GM19351 (cell line): ENCODE measurements around the gene SCLY.
"Not testable (repeated sequence)": the region's sequence is repeated elsewhere in the genome, so short reads cannot be mapped to it uniquely, and the experiment has no call there.

Experiments
- ATAC-seq: cut with Tn5 transposase; IDR thresholded peaks from one replicate; pipeline ENCODE4 v1.9.1; 2021; ENCODE audit warnings: mild to moderate bottlenecking, moderate library complexity; ENCODE audit not compliant: unreplicated experiment

SCLY gene

GRCh38 chr2:238060542-238061314, at the start of gene SCLY:
Gene SCLY, plus strand, starts transcription at chr2:238061001. Its CDS starts 54 bp downstream, at chr2:238061055.
- ATAC-seq: peak; percentile 93

DNA sequence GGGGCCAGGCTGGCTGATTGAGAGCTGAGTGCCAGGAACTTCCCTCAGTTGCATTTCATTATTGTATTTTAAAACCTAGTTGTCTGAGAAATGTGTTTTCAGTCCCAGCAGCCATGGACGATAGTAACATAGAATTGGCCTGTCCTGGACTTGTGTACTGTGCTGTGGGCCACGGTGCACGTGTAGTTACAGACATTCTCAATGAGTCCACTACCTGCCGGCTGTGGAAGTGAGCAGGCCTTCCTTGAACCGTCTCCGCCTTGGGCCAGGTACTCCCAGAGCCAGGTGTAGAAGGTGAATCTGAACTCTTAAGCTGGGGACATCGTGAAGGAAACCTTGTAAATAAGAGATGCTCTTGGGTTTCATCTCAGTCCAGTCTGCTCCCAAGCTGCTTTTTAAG, 47.0 kb upstream of the SCLY start:
- ATAC-seq: no peak

- no peak for ATAC-seq
Measured at GRCh38 chr2:238015705-238016104, 45.1 kb upstream of the SCLY start.

DNA sequence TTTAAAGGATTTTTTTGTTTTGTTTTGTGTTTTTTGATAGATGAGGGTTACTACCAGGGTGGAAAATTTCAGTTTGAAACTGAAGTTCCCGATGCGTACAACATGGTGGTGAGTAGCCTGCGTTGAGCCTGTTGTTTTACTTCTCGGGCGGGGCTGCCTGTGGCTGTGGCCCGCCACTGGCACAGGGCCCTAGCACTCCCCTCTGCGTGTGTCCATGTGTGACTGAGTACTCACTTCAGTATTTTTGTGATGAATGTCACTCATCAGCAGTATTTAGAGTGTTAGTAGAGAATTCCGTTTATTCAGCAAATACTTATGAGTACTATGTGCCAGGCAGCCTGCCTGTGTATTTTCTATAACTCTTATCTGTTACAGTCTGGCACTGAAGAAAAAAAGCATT, 44.3 kb upstream of the SCLY start:
- ATAC-seq: no peak

DNA sequence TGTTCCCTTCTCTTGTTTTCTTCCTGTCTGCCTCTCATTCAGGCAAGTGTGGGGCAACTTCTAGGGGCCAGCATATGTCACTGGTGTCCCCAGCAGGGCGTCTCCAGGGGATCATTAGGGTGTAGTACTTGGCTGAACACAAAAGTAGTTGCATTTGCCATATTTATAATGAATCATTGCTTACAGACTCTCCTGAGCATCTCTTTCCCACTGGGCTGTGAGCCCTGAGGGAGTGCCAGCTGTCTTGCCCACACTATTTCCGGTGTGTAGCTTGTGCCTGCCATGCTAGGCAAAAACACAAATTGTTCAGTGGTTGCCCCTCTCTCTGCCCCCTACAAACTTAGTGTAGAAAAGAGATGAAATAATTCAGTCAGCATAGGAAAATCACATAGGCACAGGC, 40.8 kb upstream of the SCLY start:
- no peak for ATAC-seq

DNA sequence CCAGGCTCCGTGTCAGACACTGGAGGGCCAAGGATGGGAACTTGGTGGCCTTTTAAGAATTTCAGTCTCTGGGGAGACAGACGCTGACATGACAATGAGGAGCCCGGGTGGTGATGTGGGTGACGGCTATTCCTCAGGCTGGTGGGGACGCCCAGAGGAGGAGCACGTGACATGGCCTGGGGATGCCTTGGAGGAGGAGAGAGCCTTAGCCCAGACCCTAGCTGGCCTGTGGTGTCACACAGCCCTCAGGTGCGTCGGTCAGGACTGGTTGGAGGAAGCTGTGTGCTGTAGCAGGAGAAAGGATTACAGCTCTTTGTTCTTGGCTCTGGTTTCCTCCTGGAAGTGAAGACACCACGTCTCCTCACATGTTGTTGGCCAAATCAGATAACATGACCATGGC, 40.0 kb upstream of the SCLY start:
- ATAC-seq: no peak

DNA sequence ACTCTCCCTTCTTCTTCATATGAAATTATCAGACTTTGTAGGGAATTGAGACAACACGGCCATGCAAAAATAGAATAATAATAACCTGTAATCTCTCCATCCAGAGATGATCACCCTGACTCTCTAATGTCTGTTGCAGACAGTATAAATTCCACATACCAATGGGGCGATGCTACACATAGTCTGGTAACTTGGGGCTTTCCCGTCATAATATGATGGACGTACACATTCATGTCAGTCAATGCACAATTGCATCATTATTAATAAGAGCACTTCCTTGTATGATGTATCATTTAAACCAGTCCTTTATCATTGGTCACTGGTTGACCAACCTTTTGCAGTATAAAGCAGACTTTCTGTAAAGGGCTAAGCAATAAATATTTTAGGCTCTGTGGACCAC, 39.5 kb upstream of the SCLY start:
- no peak for ATAC-seq

DNA sequence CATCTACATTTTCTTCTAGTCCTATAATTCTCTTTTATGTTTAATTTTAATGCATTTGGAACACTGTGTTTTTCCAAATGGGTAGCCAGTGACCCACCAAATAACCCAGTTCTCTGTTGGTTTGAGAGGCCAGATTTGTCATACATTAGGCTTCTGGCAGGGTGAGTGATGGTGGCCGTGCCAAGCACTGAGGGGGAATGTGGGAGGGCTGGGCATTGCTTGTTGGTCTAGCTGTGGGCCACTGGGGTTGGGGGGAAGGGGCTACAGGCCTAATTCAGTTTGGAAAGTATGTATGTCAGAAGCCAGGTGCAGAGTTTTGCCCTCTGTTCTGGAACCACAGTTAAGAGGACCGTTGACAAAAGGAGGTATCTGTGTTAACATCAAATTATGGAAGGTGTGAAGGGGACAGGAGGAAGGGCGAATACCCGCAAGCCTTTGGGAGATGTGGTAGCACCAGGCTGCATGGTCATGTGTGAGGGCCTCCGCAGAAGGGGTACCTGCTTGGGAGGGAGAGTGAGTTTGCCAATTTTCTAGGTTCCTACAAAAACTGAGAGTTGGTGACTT, 38.1 kb upstream of the SCLY start:
- ATAC-seq: no peak

DNA sequence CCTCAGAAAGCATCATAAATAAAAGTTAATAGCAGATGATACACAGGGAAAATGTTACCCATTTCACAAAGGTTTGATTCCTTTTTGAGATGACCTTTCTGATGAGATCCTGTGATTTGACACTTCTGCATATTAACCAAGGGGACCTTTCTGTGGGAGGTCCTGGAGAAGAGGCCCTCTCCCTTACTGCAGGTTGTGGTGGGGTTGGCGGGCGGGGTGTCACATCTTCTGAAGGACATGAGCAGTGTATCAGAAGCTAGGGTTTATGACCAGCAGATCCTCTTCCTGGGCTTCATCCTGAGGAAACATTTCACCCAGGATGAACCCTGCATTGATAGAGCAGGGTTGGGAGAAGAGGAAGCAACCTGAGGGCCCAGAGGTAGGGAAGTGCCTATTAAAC, 37.2 kb upstream of the SCLY start:
- ATAC-seq: no peak

DNA sequence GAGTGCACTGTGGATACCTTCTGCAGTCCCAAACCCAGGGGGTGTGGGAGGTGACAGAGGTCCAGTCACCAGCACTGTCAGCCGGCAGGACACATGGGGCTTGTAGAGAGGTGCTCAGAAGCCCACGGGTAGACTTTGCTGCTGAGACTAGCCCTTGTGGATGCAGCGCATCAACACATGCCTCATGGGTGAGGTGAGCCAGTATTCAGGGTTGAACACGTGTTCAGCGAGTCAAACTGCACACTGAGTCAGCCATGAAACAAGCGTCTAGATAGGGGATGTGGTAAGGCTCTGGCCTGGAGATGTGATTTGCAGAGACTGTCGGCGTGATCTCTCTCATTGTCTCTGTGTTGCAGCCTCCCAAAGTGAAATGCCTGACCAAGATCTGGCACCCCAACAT, 35.8 kb upstream of the SCLY start:
- ATAC-seq: no peak

DNA sequence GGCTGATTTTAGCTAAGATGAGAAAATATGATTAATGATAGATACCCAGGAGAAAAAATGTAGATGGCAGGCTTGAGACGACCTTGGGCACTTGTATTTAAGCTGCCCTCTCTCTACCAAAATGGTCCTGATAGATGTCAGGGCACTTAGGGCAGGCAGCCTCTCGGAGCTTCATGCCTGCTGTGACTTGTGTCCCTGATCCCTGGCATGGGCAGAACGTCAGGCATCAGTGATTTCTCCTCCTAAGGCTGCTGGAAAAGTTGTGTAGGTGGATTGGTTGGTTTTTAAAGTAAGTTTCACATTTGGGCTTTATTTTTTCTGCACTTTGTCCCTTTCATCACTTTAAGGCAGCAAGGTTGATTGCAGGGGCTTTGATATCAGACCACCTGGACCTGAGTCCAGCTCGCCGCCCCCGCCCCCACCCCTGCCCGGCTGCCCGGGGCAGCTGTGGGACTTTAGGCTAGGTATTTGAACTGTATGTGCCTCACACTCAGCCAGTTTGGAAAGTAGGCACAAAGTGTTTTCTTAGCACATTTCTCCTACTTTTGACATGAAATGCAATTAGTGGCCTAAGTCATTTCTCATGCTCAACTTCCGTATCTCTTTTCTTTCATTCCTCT, 35.0 kb upstream of the SCLY start:
- no peak for ATAC-seq

GRCh38 chr2:238027058-238027457, 33.7 kb upstream of the SCLY start:
- ATAC-seq: no peak

- ATAC-seq: no peak
Measured at GRCh38 chr2:238027591-238028415, 33.0 kb upstream of the SCLY start.

DNA sequence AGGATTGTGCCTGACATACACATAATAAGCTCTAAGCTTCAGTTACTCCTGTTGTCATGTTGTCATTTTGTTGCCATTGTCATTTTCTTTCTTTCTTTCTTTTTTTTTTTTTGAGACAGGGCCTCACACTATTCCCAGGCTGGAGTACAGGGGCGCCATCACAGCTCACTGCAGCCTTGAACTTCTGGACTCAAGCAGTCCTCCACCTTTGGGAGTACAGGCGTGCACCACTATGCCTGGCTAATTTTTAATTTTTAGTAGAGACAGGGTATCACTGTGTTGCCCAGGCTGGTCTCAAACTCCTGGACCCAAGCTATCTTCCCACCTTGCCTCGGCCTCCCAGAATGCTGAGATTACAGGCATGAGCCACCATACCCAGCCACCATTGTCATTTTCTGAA, 30.9 kb upstream of the SCLY start:
- no peak for ATAC-seq

DNA sequence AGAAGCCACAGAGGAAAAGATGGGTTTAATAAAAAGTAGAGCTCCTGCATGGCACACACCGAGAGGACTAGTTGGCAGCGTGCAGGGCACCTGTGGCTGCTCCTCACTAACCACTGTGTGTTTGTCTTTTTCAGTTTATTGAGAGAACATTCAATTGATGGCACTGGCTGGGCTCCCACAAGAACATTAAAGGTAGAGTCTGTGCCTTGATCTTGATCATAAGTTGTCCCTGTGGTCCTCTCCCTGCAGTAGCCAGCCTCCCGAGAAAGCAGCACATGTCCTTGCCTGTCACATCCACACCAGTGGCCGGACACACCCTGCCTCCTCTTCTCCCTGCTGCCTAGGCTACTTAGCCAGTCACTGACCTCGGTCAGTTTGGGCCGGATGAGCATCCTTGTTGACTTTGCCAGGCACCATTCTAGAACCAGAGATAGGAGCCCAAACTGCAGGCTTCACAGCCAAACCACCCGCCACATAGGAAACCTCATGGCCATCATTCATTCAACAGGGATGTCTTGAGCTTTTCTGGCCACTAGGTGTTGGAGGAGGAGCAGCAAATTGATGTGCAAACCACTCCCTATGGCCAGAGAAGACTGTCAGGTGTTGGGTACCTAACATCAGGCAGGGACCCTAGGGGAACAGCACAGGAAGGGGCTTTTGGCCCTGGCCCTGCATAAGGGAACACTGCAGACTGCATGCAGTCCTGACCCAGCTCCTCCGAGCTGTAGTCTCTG, 30.2 kb upstream of the SCLY start:
- no peak for ATAC-seq

DNA sequence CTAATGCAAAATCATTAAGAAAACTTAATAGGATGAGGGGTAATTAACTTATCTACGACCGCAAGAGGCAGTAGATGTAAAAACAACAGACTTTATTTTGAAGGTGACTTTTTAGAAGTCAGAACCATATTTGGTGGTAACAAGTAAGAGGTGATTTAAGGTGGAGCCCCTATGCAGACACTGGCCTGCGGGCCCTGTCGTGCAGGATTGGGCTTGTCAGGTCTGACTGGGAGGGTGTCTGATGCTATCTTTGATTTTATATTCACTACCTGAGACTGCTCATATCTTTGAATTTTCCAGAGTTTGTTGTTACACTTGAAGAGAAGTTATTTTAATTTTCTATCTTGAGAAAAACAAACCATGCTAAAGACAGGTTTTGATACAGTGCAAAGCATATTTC, 29.1 kb upstream of the SCLY start:
- no peak for ATAC-seq

DNA sequence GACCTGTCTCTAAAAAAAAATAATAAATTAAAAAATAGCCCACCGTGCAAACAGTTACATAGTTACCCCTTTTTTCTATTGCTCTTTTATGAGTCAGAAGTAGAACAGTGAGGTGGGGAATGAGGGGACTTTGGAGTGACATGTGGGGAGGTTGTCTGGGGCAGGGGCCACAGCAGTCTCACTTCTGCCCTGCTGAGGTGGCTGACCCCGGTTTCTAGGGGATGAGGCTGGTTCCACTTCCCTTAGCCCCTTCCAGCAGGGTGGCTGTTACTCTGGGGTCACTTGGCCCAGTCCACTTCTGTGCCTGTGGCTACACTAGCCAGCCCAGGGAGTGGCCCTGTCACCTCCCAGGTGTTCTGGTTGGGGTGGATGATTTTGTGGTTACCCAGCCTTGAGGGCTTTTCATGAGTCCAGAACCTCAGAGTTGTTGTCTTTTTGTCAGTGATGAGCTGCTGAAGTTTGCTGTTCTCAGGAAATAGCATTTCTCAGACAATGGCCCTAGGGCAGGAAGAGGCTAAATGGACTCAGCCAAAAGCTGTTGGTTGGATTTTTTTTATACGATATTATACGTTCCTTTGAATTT, 28.0 kb upstream of the SCLY start:
- no peak for ATAC-seq

- ATAC-seq: not testable (repeated sequence)
Measured at GRCh38 chr2:238033991-238034390, 26.8 kb upstream of the SCLY start.

- no peak for ATAC-seq
Measured at GRCh38 chr2:238038203-238038602, 22.6 kb upstream of the SCLY start.

DNA sequence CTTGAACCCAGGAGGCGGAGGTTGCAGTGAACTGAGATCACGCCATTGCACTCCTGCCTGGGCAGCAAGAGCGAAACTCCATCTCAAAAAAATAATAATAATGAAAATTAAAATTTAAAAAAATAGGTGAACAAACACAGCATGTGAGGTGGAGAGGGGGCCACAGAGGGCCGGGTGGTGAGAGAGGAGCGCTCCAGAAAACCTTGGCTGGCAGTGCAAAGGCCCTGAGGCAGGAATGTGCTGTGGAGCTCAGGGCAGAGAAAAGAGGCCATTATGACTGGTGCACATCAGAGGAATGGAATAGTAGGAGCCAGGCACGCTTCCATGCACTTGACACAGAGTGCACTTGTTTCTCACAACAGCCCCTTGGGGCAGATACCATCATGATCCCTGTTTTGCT, 21.6 kb upstream of the SCLY start:
- ATAC-seq: no peak

- no peak for ATAC-seq
Measured at GRCh38 chr2:238039985-238040384, 20.8 kb upstream of the SCLY start.
